Vagina (tissue), 2 donors: ENCODE results near the gene XAF1. TPM values are rescaled to one million over a fixed set of nuclear protein-coding genes. Genes with fewer than 3 reads are reported as not detected.
"Not testable (repeated sequence)": the region's sequence is repeated elsewhere in the genome, so short reads cannot be mapped to it uniquely, and the experiment has no call there.

Source experiments
- DNase-seq, 2 donors: peaks; one replicate each; pipeline ENCODE4 v3.0.0-alpha.2; 2017; ENCODE audit errors: extremely low spot score in 2 of 2
- H3K27ac ChIP-seq: fragments of 200-600 bp; sonication (generic); one replicate; pipeline ENCODE4 v1.5.1; 2019
- H3K27me3 ChIP-seq: fragments of 200-600 bp; sonication (generic); one replicate; pipeline ENCODE4 v1.5.1; 2019
- H3K36me3 ChIP-seq, 2 donors: fragments of 200-600 bp; sonication (generic); one replicate each; pipeline ENCODE4 v1.5.1; 2017 to 2019
- H3K4me1 ChIP-seq: fragments of 200-600 bp; sonication (generic); one replicate; pipeline ENCODE4 v1.5.1; 2019
- H3K4me3 ChIP-seq, 2 donors: fragments of 200-600 bp; sonication (generic); 1 replicate in 1 of 2; 2 replicates in 1 of 2; pipeline ENCODE4 v1.5.1; 2016 to 2019
- H3K9me3 ChIP-seq: fragments of 200-600 bp; sonication (generic); one replicate; pipeline ENCODE4 v1.5.1; 2019
- CTCF ChIP-seq, 3 experiments: fragments of 450-650 bp in 2 of 3; fragments of 200-600 bp in 1 of 3; sonication (generic) in 1 of 3; IDR thresholded peaks; one replicate each; pipeline ENCODE4 v1.5.1; 2017 to 2019; ENCODE audit warnings: antibody characterized with exemption in 3 of 3, mild to moderate bottlenecking in 2 of 3, moderate library complexity in 2 of 3
- POLR2A ChIP-seq, 2 donors: fragments of 450-650 bp; IDR thresholded peaks; one replicate each; pipeline ENCODE4 v1.6.1; 2017; ENCODE audit warnings: antibody characterized with exemption in 2 of 2, mild to moderate bottlenecking in 2 of 2, moderate library complexity in 2 of 2
- POLR2AphosphoS5 ChIP-seq, 2 donors: sonication (generic); formaldehyde crosslinking; IDR thresholded peaks; one replicate each; pipeline ENCODE4 v1.9.0; 2017; ENCODE audit warnings: antibody characterized with exemption in 2 of 2, mild to moderate bottlenecking in 2 of 2, low read depth in 1 of 2; ENCODE audit not compliant: insufficient read depth in 1 of 2
- intact Hi-C: fragments of 100-400 bp; cut with DNase I; formaldehyde crosslinking; loops from one replicate; pipeline ENCODE4 v1.15.1; 2023
- small RNA-seq: library from RNA; depleted of rRNA; stranded (forward); fragments of <200 nt; gene quantifications from one replicate; pipeline ENCODE3, GENCODE V24; 2016
- total RNA-seq: library from RNA; depleted of rRNA; stranded (reverse); fragments of >200 nt; gene quantifications from one replicate; pipeline ENCODE4 v1.2.3, GENCODE V29; 2016

The XAF1 gene
- total RNA-seq, 1 donor from 2014 or later: 43.0 TPM

GRCh38 chr17:6812295-6812694, 56.4 kb downstream of the XAF1 start:
- Histone ChIP-seq H3K4me3 (no peak overlapping the region), H3K36me3 (no peaks in the 10 kb centered on the region), H3K27me3 (no peaks in the 10 kb centered on the region), H3K9me3 (no peaks in the 10 kb centered on the region), H3K27ac (no peak overlapping the region), H3K4me1 (no peaks in the 10 kb centered on the region)
- intact Hi-C loops: no loop called here
- TF ChIP-seq CTCF (IDR thresholded peaks at IDR 0.05) (no peak), POLR2AphosphoS5 (IDR thresholded peaks at IDR 0.05; ENCODE audit: insufficient read depth in 1 of 2, low read depth in 1 of 2) (no peak), POLR2A (IDR thresholded peaks at IDR 0.05) (no peak)
- DNase-seq: no peak

- no peak overlapping the region for H3K4me3 ChIP-seq
- intact Hi-C loops: no loop called here
- no peak overlapping the region for H3K27ac ChIP-seq
- H3K27me3 ChIP-seq: no peaks in the 10 kb centered on the region
- TF ChIP-seq CTCF (IDR thresholded peaks at IDR 0.05) (no peak), POLR2AphosphoS5 (IDR thresholded peaks at IDR 0.05; ENCODE audit: insufficient read depth in 1 of 2, low read depth in 1 of 2) (no peak), POLR2A (IDR thresholded peaks at IDR 0.05) (no peak)
- no peaks in the 10 kb centered on the region for H3K9me3 ChIP-seq
- no peaks in the 10 kb centered on the region for H3K4me1 ChIP-seq
- DNase-seq: no peak
- H3K36me3 ChIP-seq: no peaks in the 10 kb centered on the region
Observed at GRCh38 chr17:6815775-6816174, 59.9 kb downstream of the XAF1 start.

- H3K4me3 ChIP-seq, intact Hi-C loops, H3K27me3 ChIP-seq, H3K4me1 ChIP-seq, DNase-seq, H3K36me3 ChIP-seq, H3K27ac ChIP-seq, H3K9me3 ChIP-seq: not testable (repeated sequence)
Observed at GRCh38 chr17:6816368-6816767, 60.5 kb downstream of the XAF1 start.

GRCh38 chr17:6818938-6819337, 63.1 kb downstream of the XAF1 start:
- Histone ChIP-seq H3K4me1 (no peaks in the 10 kb centered on the region), H3K27me3 (no peaks in the 10 kb centered on the region), H3K4me3 (no peak overlapping the region), H3K36me3 (no peaks in the 10 kb centered on the region), H3K9me3 (no peaks in the 10 kb centered on the region), H3K27ac (no peak overlapping the region)
- DNase-seq: no peak
- intact Hi-C loops: no loop called here
- TF ChIP-seq POLR2AphosphoS5 (IDR thresholded peaks at IDR 0.05; ENCODE audit: insufficient read depth in 1 of 2, low read depth in 1 of 2) (no peak), POLR2A (IDR thresholded peaks at IDR 0.05) (no peak), CTCF (IDR thresholded peaks at IDR 0.05) (no peak)

- intact Hi-C loops: no loop called here
- Histone ChIP-seq H3K27ac (no peak overlapping the region), H3K27me3 (no peaks in the 10 kb centered on the region), H3K36me3 (no peaks in the 10 kb centered on the region), H3K4me1 (no peaks in the 10 kb centered on the region), H3K4me3 (no peak overlapping the region), H3K9me3 (no peaks in the 10 kb centered on the region)
- TF ChIP-seq POLR2A (IDR thresholded peaks at IDR 0.05): no peak
- TF ChIP-seq CTCF (IDR thresholded peaks at IDR 0.05): no peak
- no peak for TF ChIP-seq POLR2AphosphoS5 (IDR thresholded peaks at IDR 0.05; ENCODE audit: insufficient read depth in 1 of 2, low read depth in 1 of 2)
- DNase-seq: no peak
Observed at GRCh38 chr17:6823011-6823442, 67.2 kb downstream of the XAF1 start.

Small RNAs within 50 kb of the gene (small RNA-seq; reads per million reads assigned to genes)
- gene AC004706.2: not detected

Other genes starting within 250 kb of the XAF1 start
- 8.6 TPM for gene PITPNM3, start 199.5 kb upstream of the XAF1 start, total RNA-seq
- gene KIAA0753, start 115.3 kb upstream of the XAF1 start, total RNA-seq: 14.5 TPM
- 164 TPM for gene TXNDC17, start 115.0 kb upstream of the XAF1 start, total RNA-seq
- gene MED31, start 104.4 kb upstream of the XAF1 start, total RNA-seq: 13.3 TPM
- 3.2 TPM for gene C17orf100, start 104.3 kb upstream of the XAF1 start, total RNA-seq
- gene SLC13A5, start 42.7 kb upstream of the XAF1 start, total RNA-seq: 1.7 TPM
- gene FBXO39, start 20.2 kb downstream of the XAF1 start, total RNA-seq: not detected
- gene TEKT1, start 75.7 kb downstream of the XAF1 start, total RNA-seq: not detected
- gene ALOX12, start 240.0 kb downstream of the XAF1 start, total RNA-seq: 16.0 TPM